ENCODE measurements around the gene SERTAD2. TPM values are rescaled to one million over a fixed set of nuclear protein-coding genes. Genes with fewer than 3 reads are reported as not detected.
A peak's percentile ranks its signal among the peaks of the same experiment; 100 is the strongest.

SERTAD2 gene
- total RNA-seq, 1 donor from 2014 or later, result 20.3 TPM

- peaks cover 6% of the 10 kb centered on the region for H3K9me3 Mint-ChIP-seq (ENCODE audit: low read depth)
- H3K4me3 Mint-ChIP-seq (ENCODE audit: unreplicated experiment), result no peak overlapping the region
- no peaks in the 10 kb centered on the region for H3K36me3 Mint-ChIP-seq (ENCODE audit: low read depth)
- H3K4me1 Mint-ChIP-seq (ENCODE audit: low read depth), result peaks cover 42% of the 10 kb centered on the region
- DNase-seq (ENCODE audit: low spot score), result no peak
- H3K27me3 Mint-ChIP-seq (ENCODE audit: low read depth), result no peaks in the 10 kb centered on the region
- TF ChIP-seq CTCF (IDR thresholded peaks at IDR 0.05), result no peak
- peak overlapping the region; percentile 83 for H3K27ac Mint-ChIP-seq (ENCODE audit: unreplicated experiment)
These were observed 44.5 kb upstream of the SERTAD2 start for GRCh38 chr2:64698177-64698643.

GRCh38 chr2:64697297-64698176 is 43.8 kb upstream of the SERTAD2 start:
- peaks cover 42% of the 10 kb centered on the region for H3K4me1 Mint-ChIP-seq (ENCODE audit: low read depth)
- no peak overlapping the region for H3K4me3 Mint-ChIP-seq (ENCODE audit: unreplicated experiment)
- H3K27ac Mint-ChIP-seq (ENCODE audit: unreplicated experiment), result peak overlapping the region; percentile 17

GRCh38 chr2:64696636-64697035 is 42.9 kb upstream of the SERTAD2 start:
- Mint-ChIP-seq H3K27ac (ENCODE audit: unreplicated experiment) (no peak overlapping the region), H3K36me3 (ENCODE audit: low read depth) (peaks cover 6% of the 10 kb centered on the region), H3K27me3 (ENCODE audit: low read depth) (no peaks in the 10 kb centered on the region), H3K4me3 (ENCODE audit: unreplicated experiment) (no peak overlapping the region), H3K9me3 (ENCODE audit: low read depth) (peaks cover 13% of the 10 kb centered on the region), H3K4me1 (ENCODE audit: low read depth) (peaks cover 42% of the 10 kb centered on the region)
- TF ChIP-seq CTCF (IDR thresholded peaks at IDR 0.05), result no peak
- DNase-seq (ENCODE audit: low spot score), result no peak

More at GRCh38 chr2:64697297-64698176, 43.8 kb upstream of the SERTAD2 start:
- Mint-ChIP-seq H3K36me3 (ENCODE audit: low read depth) (no peaks in the 10 kb centered on the region), H3K27me3 (ENCODE audit: low read depth) (no peaks in the 10 kb centered on the region), H3K9me3 (ENCODE audit: low read depth) (peaks cover 6% of the 10 kb centered on the region)
- no peak for TF ChIP-seq CTCF (IDR thresholded peaks at IDR 0.05)
- no peak for DNase-seq (ENCODE audit: low spot score)

- DNase-seq (ENCODE audit: low spot score), result no peak
- Mint-ChIP-seq H3K36me3 (ENCODE audit: low read depth) (peaks cover 7% of the 10 kb centered on the region), H3K4me1 (ENCODE audit: low read depth) (peaks cover 42% of the 10 kb centered on the region), H3K9me3 (ENCODE audit: low read depth) (peaks cover 19% of the 10 kb centered on the region), H3K27ac (ENCODE audit: unreplicated experiment) (no peak overlapping the region), H3K4me3 (ENCODE audit: unreplicated experiment) (no peak overlapping the region), H3K27me3 (ENCODE audit: low read depth) (no peaks in the 10 kb centered on the region)
- TF ChIP-seq CTCF (IDR thresholded peaks at IDR 0.05), result no peak
These were observed 42.1 kb upstream of the SERTAD2 start for GRCh38 chr2:64695721-64696261.

- Mint-ChIP-seq H3K9me3 (ENCODE audit: low read depth) (peaks cover 13% of the 10 kb centered on the region), H3K27me3 (ENCODE audit: low read depth) (no peaks in the 10 kb centered on the region), H3K36me3 (ENCODE audit: low read depth) (peaks cover 7% of the 10 kb centered on the region), H3K4me3 (ENCODE audit: unreplicated experiment) (no peak overlapping the region), H3K4me1 (ENCODE audit: low read depth) (peaks cover 18% of the 10 kb centered on the region), H3K27ac (ENCODE audit: unreplicated experiment) (no peak overlapping the region)
- no peak for TF ChIP-seq CTCF (IDR thresholded peaks at IDR 0.05)
- no peak for DNase-seq (ENCODE audit: low spot score)
These were observed 38.7 kb upstream of the SERTAD2 start for GRCh38 chr2:64692401-64692800.
